Measurements from ENCODE around the gene ALK.
A peak's percentile ranks its signal among the peaks of the same experiment; 100 is the strongest.

Gene ALK

DNA sequence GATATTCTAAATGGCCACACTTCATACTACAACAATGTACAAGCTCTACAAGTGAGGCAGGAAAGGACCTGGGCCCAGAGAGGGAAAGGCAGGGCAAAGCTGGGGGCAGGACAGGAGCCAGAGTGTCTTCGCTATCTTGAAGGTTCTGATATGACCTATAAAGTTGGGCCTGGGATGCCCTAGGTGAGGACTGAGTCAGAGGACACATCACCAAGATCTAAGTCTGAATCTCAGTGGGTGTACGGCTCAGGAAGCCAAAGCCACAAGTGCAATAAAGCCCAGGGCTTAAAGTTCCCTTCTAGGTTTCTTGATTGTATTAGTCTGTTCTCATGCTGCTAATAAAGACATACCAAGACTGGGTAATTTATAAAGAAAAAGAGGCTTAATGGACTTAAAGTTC, 219.1 kb downstream of the ALK start:
- DNase-seq: no peak

- DNase-seq: no peak
These were observed 220.8 kb downstream of the ALK start for GRCh38 chr2:29700560-29700959.

DNA sequence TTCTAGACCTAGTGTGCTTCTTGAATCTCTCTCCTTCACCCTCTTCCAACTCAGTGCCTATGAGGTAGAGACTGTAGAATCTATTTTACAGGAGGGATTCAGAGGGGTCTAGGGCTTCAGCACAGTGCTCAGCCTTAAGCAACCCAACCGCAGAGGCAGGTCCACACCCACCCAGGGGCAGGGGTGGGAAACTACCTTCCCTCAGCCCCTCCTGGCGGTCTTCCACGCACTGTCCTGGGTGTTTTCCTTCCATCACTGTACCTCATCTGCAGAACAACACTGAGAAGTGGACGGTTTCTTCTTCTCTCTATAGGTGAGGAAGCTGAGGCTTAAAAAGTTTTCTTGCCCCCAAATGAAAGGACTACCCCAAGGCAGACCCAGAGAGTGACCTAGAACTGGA, 222.3 kb downstream of the ALK start:
- DNase-seq: no peak

DNA sequence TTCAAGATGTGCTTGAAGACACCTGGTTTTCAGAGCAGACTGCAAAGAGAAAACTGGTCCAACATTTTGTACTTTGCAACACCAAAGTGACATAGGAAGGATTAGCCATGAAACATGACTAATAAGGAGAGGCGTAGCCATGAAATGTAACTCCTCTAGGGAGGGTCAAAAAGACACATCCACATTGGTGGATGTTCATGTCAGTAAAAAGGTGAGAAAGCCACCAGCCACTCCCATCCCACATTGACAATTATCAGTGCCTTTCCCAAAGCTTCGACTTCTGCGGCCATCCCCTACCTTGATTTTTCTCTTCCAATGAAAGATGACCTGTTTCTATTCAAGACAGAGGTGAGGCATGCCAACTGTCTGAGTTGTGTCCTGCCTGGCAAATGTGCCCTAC, 223.2 kb downstream of the ALK start:
- no peak for DNase-seq

DNA sequence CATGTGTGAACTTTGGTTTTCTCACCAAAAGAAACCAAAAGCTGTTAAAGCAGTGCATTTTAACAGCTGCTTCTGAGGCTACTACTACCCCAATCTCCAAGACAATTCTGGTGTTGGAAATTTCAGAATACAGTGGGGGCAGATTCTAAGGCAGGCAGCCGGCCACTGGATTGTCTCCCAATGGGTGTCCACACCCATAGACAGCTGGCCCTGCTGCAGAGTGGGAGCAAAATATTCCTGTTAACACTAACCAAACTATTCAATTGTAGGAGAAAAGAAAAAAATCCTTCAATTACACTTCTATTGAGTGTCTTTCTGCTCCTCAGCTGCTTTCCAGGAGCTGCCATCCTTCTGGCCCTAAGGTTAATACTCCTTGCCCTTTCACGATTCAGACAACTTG, 223.7 kb downstream of the ALK start:
- no peak for DNase-seq

DNA sequence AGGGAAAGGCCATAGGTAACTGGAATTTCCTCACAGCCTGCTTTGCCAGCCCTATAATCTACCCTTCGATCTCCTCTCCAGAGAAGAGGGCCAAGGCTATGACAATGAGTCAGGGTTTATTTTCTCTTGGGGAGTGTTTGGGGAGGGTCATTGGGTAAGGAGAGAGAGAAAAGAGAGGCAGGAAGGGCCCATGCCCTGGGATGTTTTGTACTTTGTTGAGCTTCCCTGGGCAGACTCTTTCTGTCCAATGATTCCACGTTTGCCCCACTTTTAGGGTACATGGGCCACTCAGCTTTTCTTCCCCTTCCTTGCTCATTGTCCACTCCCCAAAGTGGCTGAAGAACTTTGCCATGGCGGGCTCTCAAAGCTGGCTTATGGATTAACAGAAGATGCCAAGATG, 224.2 kb downstream of the ALK start:
- no peak for DNase-seq

DNA sequence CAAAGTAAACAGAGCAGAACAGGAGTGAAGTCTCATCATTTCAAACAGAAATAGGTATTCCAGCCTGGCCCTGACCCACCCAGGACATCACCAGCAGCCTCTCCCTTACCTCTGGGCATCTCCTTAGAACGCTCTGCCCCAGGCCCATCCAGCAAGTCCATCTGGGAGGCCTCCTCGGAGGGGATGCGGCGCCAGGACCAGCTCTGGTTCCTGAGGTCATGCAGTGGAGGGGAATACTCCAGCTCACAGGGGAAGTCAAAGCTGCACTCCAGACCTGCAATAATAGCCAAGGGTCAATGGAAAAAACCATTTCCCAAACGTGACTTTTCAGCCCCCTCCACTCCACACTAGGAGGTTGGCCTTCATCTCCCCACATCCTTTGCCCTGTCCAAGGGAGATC, 226.6 kb downstream of the ALK start:
- no peak for DNase-seq

- DNase-seq: no peak
These were observed 229.9 kb downstream of the ALK start for GRCh38 chr2:29691391-29691950.

- DNase-seq: no peak
These were observed 231.7 kb downstream of the ALK start for GRCh38 chr2:29689666-29690065.

DNA sequence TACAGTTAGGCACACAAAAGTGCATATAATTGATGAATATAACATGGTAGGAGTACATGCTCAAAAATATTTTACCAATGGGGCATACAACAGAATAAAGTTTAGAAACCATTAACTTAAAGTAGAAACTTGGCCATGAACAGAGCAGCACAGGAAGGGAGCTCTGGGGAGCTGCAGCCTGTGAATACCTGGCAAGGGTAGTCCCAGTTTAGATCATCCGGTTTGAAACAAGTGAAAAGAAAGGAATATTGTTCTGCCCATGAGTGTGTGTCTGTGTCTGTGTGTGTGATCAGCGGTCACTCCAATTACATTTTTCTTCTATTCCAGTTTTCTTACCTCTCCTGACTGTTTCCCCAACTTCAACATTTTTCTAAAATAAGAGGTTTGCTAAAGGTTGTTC, 233.0 kb downstream of the ALK start:
- DNase-seq: no peak

- DNase-seq: no peak
These were observed 234.3 kb downstream of the ALK start for GRCh38 chr2:29687121-29687520.

DNA sequence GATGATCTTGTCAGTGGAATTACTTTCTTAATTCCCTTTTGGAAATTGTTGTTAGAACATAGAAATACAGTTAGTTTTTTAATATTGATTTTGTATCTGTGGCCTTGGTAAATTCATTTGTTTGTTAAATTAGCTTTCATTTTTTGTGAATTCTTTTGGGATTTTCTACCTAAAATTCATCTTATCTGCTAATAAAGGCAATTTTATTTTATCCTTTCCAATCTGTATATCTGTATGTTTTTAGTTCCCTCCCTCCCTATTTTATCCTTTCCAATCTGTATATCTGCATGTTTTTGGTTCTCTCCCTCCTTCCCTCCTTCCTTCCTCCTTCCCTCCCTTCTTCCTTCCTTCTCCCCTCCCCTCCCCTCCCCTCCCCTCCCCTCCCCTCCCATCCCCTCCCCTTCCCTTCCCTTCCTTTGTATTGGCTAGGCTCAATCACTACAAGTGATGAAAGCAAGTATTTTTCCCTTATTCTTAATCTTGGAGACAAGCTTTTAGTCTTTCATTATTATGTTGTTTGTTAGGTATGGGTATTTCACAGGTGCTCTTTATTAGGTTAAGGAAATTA, 244.4 kb downstream of the ALK start:
- no peak for DNase-seq

GRCh38 chr2:29664578-29664977, 256.8 kb downstream of the ALK start:
- no peak for DNase-seq

- DNase-seq: no peak
These were observed 258.1 kb downstream of the ALK start for GRCh38 chr2:29663268-29663667.

GRCh38 chr2:29662861-29663260, 258.5 kb downstream of the ALK start:
- no peak for DNase-seq

- DNase-seq: no peak
These were observed 261.2 kb downstream of the ALK start for GRCh38 chr2:29660201-29660600.

GRCh38 chr2:29659178-29659577, 262.2 kb downstream of the ALK start:
- DNase-seq: no peak

GRCh38 chr2:29657674-29658073, 263.7 kb downstream of the ALK start:
- no peak for DNase-seq

- DNase-seq: no peak
These were observed 265.8 kb downstream of the ALK start for GRCh38 chr2:29655391-29656086.

DNA sequence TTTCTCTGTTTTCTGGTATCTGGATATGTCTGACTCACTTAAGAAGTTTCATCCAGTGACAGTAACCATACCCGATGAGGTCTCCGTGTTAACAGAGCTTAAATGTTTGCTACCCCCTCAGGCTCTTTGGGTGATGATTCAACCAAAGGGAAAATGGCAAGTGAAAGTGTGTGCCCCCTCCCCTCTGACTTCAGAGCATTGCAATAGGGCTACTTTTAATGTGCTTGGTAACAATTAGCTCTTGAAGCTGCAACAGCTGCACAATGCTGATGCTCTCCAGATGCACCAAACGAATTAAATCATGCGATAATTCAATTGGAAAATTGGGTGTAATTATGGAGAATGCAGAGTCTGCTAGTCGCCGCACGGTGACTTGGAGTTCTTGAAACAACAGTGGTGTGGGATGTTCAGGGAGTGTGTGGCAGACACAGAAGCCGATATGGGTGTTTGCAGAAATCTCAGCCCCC, 270.7 kb downstream of the ALK start:
- peak; percentile 60 for DNase-seq

GRCh38 chr2:29644949-29645348, 276.4 kb downstream of the ALK start:
- DNase-seq: no peak

DNA sequence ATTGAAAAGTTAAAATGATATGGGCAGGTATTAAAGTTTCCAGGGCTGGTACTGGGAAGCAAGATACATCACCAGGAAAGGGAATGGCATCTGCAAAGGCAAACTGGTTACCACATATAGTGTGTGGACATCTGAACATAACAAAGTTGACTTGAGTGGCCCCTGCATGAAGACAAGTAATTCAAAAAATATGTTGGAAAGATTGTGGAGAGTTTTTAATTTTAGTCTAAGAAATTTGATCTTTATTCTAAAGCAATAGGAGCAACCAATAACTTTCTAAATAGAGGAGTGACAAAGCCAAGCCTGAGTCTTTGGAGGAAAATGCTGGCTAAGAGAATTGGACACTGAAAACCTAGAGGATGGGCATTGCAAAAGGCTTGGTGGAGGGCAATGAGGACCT, 278.2 kb downstream of the ALK start:
- no peak for DNase-seq

- no peak for DNase-seq
These were observed 281.0 kb downstream of the ALK start for GRCh38 chr2:29640360-29640759.

- no peak for DNase-seq
These were observed 282.7 kb downstream of the ALK start for GRCh38 chr2:29638641-29639040.

DNA sequence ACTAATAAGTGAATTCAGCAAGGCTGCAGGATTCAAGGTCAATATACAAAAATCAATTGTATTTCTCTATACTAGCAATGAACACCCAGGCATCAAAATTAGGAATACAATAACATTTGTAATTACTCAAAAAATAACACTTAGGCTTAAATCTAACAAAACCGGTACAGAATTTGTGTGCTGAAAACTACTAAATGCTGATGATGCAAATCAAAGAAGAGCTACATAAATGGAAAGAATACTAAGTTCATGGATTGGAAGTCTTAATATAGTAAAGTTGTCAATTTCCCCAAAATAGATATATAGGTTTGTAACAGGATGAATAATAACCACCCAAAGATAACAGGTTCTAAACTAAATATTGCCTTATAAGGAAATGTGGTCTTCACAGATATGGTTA, 286.5 kb downstream of the ALK start:
- no peak for DNase-seq
